SK-N-SH (cell line): ENCODE measurements around the gene COBLL1. TPM values are rescaled to one million over a fixed set of nuclear protein-coding genes. Genes with fewer than 3 reads are reported as not detected.

Experiments used
- CTCF ChIA-PET: fragments of 300-600, 350-600 bp; formaldehyde crosslinking; extraction: SDS; loops from one replicate; lab custom pipeline; 2021; lab: Yijun Ruan, JAX
- POLR2A ChIA-PET: fragments of 350-600 bp; sonication (Branson Sonifier 250); formaldehyde crosslinking; extraction: SDS; loops from one replicate; lab custom pipeline; 2020; ENCODE audit warnings: antibody characterized with exemption, inconsistent platforms; lab: Yijun Ruan, JAX
- DNase-seq: peaks from one replicate; pipeline ENCODE4 v3.0.0; 2012
- H2AFZ ChIP-seq: fragments of 200-600 bp; sonication (generic); 2 replicates; pipeline ENCODE4 v1.8.1; 2016; ENCODE audit warnings: antibody characterized with exemption, mild to moderate bottlenecking, low read depth
- H3F3A ChIP-seq: fragments of 200-600 bp; sonication (generic); replicated peaks from 2 replicates; pipeline ENCODE3; 2016; ENCODE audit warnings: antibody characterized with exemption, mild to moderate bottlenecking; ENCODE audit not compliant: insufficient read depth
- H3K27ac ChIP-seq, 2 experiments: fragments of 200-500 bp in 1 of 2; fragments of 200-600 bp in 1 of 2; sonication (Bioruptor generic) in 1 of 2; sonication (generic), shearing (Covaris generic) in 1 of 2; 2 replicates each; pipeline versions ENCODE4 v1.5.1 to v1.6.1; 2014 to 2016; ENCODE audit warnings: low read depth in 2 of 2, inconsistent platforms in 1 of 2, low read length in 1 of 2, mild to moderate bottlenecking in 1 of 2, mixed read lengths in 1 of 2
- H3K27me3 ChIP-seq: fragments of 200-600 bp; sonication (generic), shearing (Covaris generic); 2 replicates; pipeline ENCODE4 v1.6.1; 2016; ENCODE audit warnings: mixed run types; ENCODE audit not compliant: insufficient read depth
- H3K36me3 ChIP-seq, 2 experiments: fragments of 200-500 bp in 1 of 2; fragments of 200-600 bp in 1 of 2; sonication (Bioruptor generic) in 1 of 2; sonication (generic) in 1 of 2; replicated peaks in 1 of 2; 2 replicates each; pipeline versions ENCODE3 to v1.5.1; 2014 to 2016; ENCODE audit warnings: low read length in 1 of 2, mild to moderate bottlenecking in 1 of 2; ENCODE audit not compliant: insufficient read depth in 2 of 2, control insufficient read depth in 1 of 2
- H3K4me1 ChIP-seq, 2 experiments: fragments of 200-500 bp in 1 of 2; fragments of 200-600 bp in 1 of 2; sonication (Bioruptor generic) in 1 of 2; sonication (generic), shearing (Covaris generic) in 1 of 2; 2 replicates each; pipeline versions ENCODE4 v1.5.1 to v1.6.1; 2014 to 2016; ENCODE audit warnings: low read depth in 1 of 2, low read length in 1 of 2, mixed run types in 1 of 2; ENCODE audit not compliant: insufficient read depth in 2 of 2, control insufficient read depth in 1 of 2
- H3K4me2 ChIP-seq: fragments of 200-600 bp; sonication (generic), shearing (Covaris generic); 2 replicates; pipeline ENCODE4 v1.6.1; 2017; ENCODE audit warnings: mixed run types
- H3K4me3 ChIP-seq, 2 experiments: fragments of 200-500 bp in 1 of 2; fragments of 200-600 bp in 1 of 2; sonication (Bioruptor generic) in 1 of 2; sonication (generic), shearing (Covaris generic) in 1 of 2; 2 replicates each; pipeline versions ENCODE4 v1.5.1 to v1.8.1; 2014 to 2016; ENCODE audit warnings: low read depth in 2 of 2, inconsistent platforms in 1 of 2, low read length in 1 of 2, mild to moderate bottlenecking in 1 of 2, mixed read lengths in 1 of 2, moderate library complexity in 1 of 2
- H3K79me2 ChIP-seq: fragments of 200-600 bp; sonication (generic); 2 replicates; pipeline ENCODE4 v1.8.1; 2017; ENCODE audit warnings: mild to moderate bottlenecking; ENCODE audit not compliant: insufficient read depth
- H3K9ac ChIP-seq: fragments of 200-600 bp; sonication (generic); 2 replicates; pipeline ENCODE4 v1.6.1; 2017; ENCODE audit warnings: mixed run types
- H3K9me2 ChIP-seq: fragments of 200-600 bp; sonication (generic); 2 replicates; pipeline ENCODE4 v1.6.1; 2017; ENCODE audit warnings: mixed run types
- H3K9me3 ChIP-seq: fragments of 200-600 bp; sonication (generic); 2 replicates; pipeline ENCODE4 v1.6.1; 2017; ENCODE audit warnings: mixed run types, mild to moderate bottlenecking, moderate library complexity
- H4K20me1 ChIP-seq: fragments of 200-600 bp; sonication (generic); 2 replicates; pipeline ENCODE4 v1.6.1; 2017; ENCODE audit warnings: mild to moderate bottlenecking, mixed run types; ENCODE audit not compliant: insufficient read depth
- FOXJ3 ChIP-seq: sonication (generic); formaldehyde crosslinking; IDR thresholded peaks from 2 replicates; pipeline ENCODE4 v1.5.1; 2020; ENCODE audit warnings: mild to moderate bottlenecking, missing genetic modification reagents
- FOXM1 ChIP-seq: IDR thresholded peaks from 2 replicates; pipeline ENCODE4 v1.4.0; 2012; ENCODE audit warnings: low read depth, mild to moderate bottlenecking
- GABPA ChIP-seq: IDR thresholded peaks from 2 replicates; pipeline ENCODE4 v1.4.0; 2012; ENCODE audit warnings: low read depth, mild to moderate bottlenecking
- GATA2 ChIP-seq: sonication (generic); formaldehyde crosslinking; IDR thresholded peaks from 2 replicates; pipeline ENCODE4 v1.5.0; 2020; ENCODE audit warnings: mild to moderate bottlenecking, missing genetic modification reagents
- JUND ChIP-seq: IDR thresholded peaks from 2 replicates; pipeline ENCODE4 v1.4.0; 2012
- NRF1 ChIP-seq: IDR thresholded peaks from 2 replicates; pipeline ENCODE4 v1.6.1; 2012; ENCODE audit warnings: low read depth, mild to moderate bottlenecking, low read length
- POLR2AphosphoS5 ChIP-seq: IDR thresholded peaks from 2 replicates; pipeline ENCODE4 v1.6.1; 2012; ENCODE audit warnings: low read depth, low read length
- RAD21 ChIP-seq: IDR thresholded peaks from 2 replicates; pipeline ENCODE4 v1.6.1; 2012; ENCODE audit warnings: mild to moderate bottlenecking, low read length
- RXRA ChIP-seq: IDR thresholded peaks from 2 replicates; pipeline ENCODE4 v1.4.0; 2012; ENCODE audit warnings: low read depth, mild to moderate bottlenecking, borderline replicate concordance
- SIN3A ChIP-seq: IDR thresholded peaks from 2 replicates; pipeline ENCODE4 v1.6.1; 2012; ENCODE audit warnings: low read depth, mild to moderate bottlenecking, low read length, moderate library complexity, borderline replicate concordance
- SMC3 ChIP-seq: IDR thresholded peaks from 2 replicates; pipeline ENCODE4 v1.6.1; 2012; ENCODE audit warnings: low read depth, low read length, improper control_type of control experiment
- TAF1 ChIP-seq: IDR thresholded peaks from 2 replicates; pipeline ENCODE4 v1.6.1; 2012; ENCODE audit warnings: low read depth, mild to moderate bottlenecking, low read length, moderate library complexity, borderline replicate concordance
- TCF12 ChIP-seq: IDR thresholded peaks from 2 replicates; pipeline ENCODE4 v1.4.0; 2012
- TEAD4 ChIP-seq: IDR thresholded peaks from 2 replicates; pipeline ENCODE4 v1.4.0; 2012; ENCODE audit warnings: mild to moderate bottlenecking, borderline replicate concordance; ENCODE audit not compliant: insufficient read depth
- YY1 ChIP-seq: IDR thresholded peaks from 2 replicates; pipeline ENCODE4 v1.4.0; 2012; ENCODE audit warnings: low read depth, mild to moderate bottlenecking
- WGBS: methylation state at CpG from one replicate; pipeline ENCODE4 v1.1.6; 2017; ENCODE audit warnings: low lambda C conversion rate; 5-methylcytosine and 5-hydroxymethylcytosine counted together
- polyA plus RNA-seq, 3 experiments: library from polyadenylated mRNA; depleted of rRNA; stranded (reverse); fragments of >200 nt; gene quantifications; 2 replicates each; pipeline ENCODE4 v1.2.3, GENCODE V29; 2012
- TF ChIP-seq, protein P1 (sequence below): IDR thresholded peaks from 2 replicates; pipeline ENCODE4 v1.4.0; 2012; ENCODE audit warnings: low read depth, borderline replicate concordance
- TF ChIP-seq, protein P2 (sequence below): fragments of 150-350 bp; IDR thresholded peaks from 2 replicates; pipeline ENCODE4 v1.6.1; 2016; ENCODE audit warnings: mild to moderate bottlenecking, low read depth, low read length
- TF ChIP-seq, protein P3 (sequence below): IDR thresholded peaks from 2 replicates; pipeline ENCODE4 v1.4.0; 2012; ENCODE audit warnings: low read depth
- TF ChIP-seq, protein P4 (sequence below): IDR thresholded peaks from 2 replicates; pipeline ENCODE4 v1.4.0; 2012; ENCODE audit warnings: low read depth, borderline replicate concordance

Gene COBLL1
- polyA plus RNA-seq, 1 of the 3 experiments (the other 2 are of a cell fraction) = 3.1 TPM

DNA sequence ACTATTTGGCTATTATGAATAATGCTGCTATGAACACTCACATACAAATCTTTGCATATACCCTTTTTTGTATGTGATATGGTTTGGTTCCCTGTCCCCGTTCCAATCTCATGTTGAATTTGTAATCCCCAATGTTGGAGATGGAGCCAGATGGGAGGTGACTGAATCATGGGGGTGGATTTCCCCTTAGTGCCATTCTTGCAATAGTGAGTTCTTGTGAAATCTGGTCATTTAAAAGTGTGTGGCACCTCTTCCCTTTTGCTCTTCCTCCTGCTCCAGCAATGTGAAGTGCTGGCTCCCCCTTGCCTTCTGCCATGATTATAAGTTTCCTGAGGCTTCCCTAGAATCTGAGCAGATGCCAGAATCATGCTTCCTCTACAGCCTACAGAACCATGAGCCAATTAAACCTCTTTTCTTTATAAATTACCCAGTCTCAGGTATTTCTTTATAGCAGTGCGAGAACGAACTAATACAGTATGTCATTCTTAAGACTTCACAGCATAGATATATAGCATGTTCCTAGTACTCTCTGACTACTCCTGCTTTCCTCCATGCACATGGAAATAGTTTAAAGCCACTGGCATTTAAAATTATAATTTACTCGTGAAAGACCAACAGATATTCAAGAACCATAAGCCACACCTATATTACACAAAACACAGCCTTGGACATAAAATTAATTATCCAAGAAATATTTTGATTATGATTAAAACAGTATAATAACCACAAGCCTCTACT is 75.2 kb downstream of the COBLL1 start:
- Histone ChIP-seq H3K79me2 (no peaks in the 10 kb centered on the region), H2AFZ (no peak overlapping the region), H3K27me3 (no peaks in the 10 kb centered on the region), H3F3A (no peaks in the 10 kb centered on the region), H3K36me3 (no peaks in the 10 kb centered on the region), H3K9me2 (no peaks in the 10 kb centered on the region; the same call in 1 of the 2 replicates), H3K4me3 (no peak overlapping the region), H3K4me2 (no peak overlapping the region), H3K9me3 (no peaks in the 10 kb centered on the region), H3K9ac (no peak overlapping the region), H4K20me1 (no peaks in the 10 kb centered on the region), H3K4me1 (no peaks in the 10 kb centered on the region; a peak in 1 of 4 replicates), H3K27ac (no peak overlapping the region)
- WGBS = 94% methylated on average over 4 of the region's 4 CpGs
- POLR2A ChIA-PET = no interaction called here
- no peak for DNase-seq
- no peak for TF ChIP-seq FOXJ3 (CRISPR knock-in tag)
- TF ChIP-seq GATA2 = no peak
- no peak for TF ChIP-seq RAD21
- TF ChIP-seq SMC3 = no peak
- no peak for TF ChIP-seq RXRA
- CTCF ChIA-PET = no interaction called here

DNA sequence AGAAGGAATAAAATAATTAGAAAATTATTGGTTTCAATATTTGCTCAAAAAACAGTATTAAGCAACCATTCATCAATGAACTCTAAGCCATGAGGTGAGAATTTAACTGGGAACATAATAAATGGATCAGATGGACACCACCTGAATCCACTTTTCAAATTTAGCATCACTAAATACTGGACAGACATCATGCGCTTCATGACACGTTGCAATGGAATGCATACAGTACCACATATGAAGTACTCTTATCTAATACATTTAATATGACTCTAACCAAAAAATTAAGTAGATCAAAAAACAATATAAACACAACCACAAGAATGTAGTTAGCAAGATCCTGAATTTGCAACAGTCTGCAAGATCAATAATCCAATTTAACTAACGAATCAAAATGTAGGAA is 76.6 kb downstream of the COBLL1 start:
- POLR2A ChIA-PET = no interaction called here
- H3K9me3 ChIP-seq = no peaks in the 10 kb centered on the region

More for the DNA sequence above, 76.6 kb downstream of the COBLL1 start:
- no peaks in the 10 kb centered on the region; a peak in 1 of 4 replicates for H3K4me1 ChIP-seq
- H3K36me3 ChIP-seq = no peaks in the 10 kb centered on the region
- no peaks in the 10 kb centered on the region for H4K20me1 ChIP-seq
- H3K4me2 ChIP-seq = no peak overlapping the region
- no peak overlapping the region for H2AFZ ChIP-seq
- no peaks in the 10 kb centered on the region for H3F3A ChIP-seq
- H3K27ac ChIP-seq = no peak overlapping the region
- no peaks in the 10 kb centered on the region; the same call in 1 of the 2 replicates for H3K9me2 ChIP-seq
- TF ChIP-seq TCF12 = peak; percentile 48; the same call in 1 of the 2 replicates
- 0 out of 2 replicates have a peak, but pooled peaks have one; percentile 45 for TF ChIP-seq JUND
- TF ChIP-seq FOXM1 = no peak
- TF ChIP-seq SIN3A = no peak
- no peak for TF ChIP-seq RXRA
- no peak for TF ChIP-seq FOXJ3 (CRISPR knock-in tag)
- TF ChIP-seq YY1 = no peak
- no peak for TF ChIP-seq TEAD4
- no peak for TF ChIP-seq RAD21
- no peak for TF ChIP-seq TAF1
- no peak for TF ChIP-seq NRF1
- TF ChIP-seq POLR2AphosphoS5 = no peak
- TF ChIP-seq, protein P1, sequence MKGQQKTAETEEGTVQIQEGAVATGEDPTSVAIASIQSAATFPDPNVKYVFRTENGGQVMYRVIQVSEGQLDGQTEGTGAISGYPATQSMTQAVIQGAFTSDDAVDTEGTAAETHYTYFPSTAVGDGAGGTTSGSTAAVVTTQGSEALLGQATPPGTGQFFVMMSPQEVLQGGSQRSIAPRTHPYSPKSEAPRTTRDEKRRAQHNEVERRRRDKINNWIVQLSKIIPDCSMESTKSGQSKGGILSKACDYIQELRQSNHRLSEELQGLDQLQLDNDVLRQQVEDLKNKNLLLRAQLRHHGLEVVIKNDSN = no peak
- TF ChIP-seq, protein P2, sequence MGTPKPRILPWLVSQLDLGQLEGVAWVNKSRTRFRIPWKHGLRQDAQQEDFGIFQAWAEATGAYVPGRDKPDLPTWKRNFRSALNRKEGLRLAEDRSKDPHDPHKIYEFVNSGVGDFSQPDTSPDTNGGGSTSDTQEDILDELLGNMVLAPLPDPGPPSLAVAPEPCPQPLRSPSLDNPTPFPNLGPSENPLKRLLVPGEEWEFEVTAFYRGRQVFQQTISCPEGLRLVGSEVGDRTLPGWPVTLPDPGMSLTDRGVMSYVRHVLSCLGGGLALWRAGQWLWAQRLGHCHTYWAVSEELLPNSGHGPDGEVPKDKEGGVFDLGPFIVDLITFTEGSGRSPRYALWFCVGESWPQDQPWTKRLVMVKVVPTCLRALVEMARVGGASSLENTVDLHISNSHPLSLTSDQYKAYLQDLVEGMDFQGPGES = no peak
- no peak for TF ChIP-seq GABPA
- TF ChIP-seq, protein P3, sequence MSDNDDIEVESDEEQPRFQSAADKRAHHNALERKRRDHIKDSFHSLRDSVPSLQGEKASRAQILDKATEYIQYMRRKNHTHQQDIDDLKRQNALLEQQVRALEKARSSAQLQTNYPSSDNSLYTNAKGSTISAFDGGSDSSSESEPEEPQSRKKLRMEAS = no peak
- TF ChIP-seq, protein P4, sequence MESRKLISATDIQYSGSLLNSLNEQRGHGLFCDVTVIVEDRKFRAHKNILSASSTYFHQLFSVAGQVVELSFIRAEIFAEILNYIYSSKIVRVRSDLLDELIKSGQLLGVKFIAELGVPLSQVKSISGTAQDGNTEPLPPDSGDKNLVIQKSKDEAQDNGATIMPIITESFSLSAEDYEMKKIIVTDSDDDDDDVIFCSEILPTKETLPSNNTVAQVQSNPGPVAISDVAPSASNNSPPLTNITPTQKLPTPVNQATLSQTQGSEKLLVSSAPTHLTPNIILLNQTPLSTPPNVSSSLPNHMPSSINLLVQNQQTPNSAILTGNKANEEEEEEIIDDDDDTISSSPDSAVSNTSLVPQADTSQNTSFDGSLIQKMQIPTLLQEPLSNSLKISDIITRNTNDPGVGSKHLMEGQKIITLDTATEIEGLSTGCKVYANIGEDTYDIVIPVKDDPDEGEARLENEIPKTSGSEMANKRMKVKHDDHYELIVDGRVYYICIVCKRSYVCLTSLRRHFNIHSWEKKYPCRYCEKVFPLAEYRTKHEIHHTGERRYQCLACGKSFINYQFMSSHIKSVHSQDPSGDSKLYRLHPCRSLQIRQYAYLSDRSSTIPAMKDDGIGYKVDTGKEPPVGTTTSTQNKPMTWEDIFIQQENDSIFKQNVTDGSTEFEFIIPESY = no peak
- TF ChIP-seq, all 33 proteins: peak for 2
- peaks cover under 1% of the 10 kb centered on the region; the same call in 1 of the 2 replicates for H3K79me2 ChIP-seq
- no peak overlapping the region for H3K9ac ChIP-seq
- no peaks in the 10 kb centered on the region for H3K27me3 ChIP-seq
- 80% methylated on average over 3 of the region's 3 CpGs for WGBS
- CTCF ChIA-PET = no interaction called here
- no peak overlapping the region for H3K4me3 ChIP-seq
- DNase-seq = no peak
